H1 (cell line): ENCODE results near the gene SMPD2. TPM values are rescaled to one million over a fixed set of nuclear protein-coding genes. Genes with fewer than 3 reads are reported as not detected.

Source experiments
- CTCF ChIA-PET: fragments of 300-600 bp; sonication (Branson Sonifier 250); formaldehyde crosslinking; loops from one replicate; lab custom pipeline; 2021; ENCODE audit not compliant: partially characterized antibody; lab: Charles Lee
- POLR2A ChIA-PET: fragments of 300-600 bp; sonication (Branson Sonifier 250); formaldehyde crosslinking; loops from one replicate; lab custom pipeline; 2021; ENCODE audit warnings: inconsistent platforms; ENCODE audit not compliant: partially characterized antibody; lab: Charles Lee
- DNase-seq, 2 experiments: peaks; one replicate each; pipeline versions ENCODE4 v3.0.0 to v3.0.0-alpha.2; 2010 to 2022; ENCODE audit warnings: low spot score in 2 of 2, low read depth in 1 of 2, mixed read lengths in 1 of 2
- FAIRE-seq: peaks from 2 replicates; lab custom pipeline; 2011; peaks lifted over from hg19 to GRCh38; lab: Jason Lieb, UNC
- H2AFZ ChIP-seq: 2 replicates; pipeline ENCODE4 v1.8.1; 2012; ENCODE audit warnings: low read length, inconsistent platforms
- H2AK5ac ChIP-seq: 2 replicates; pipeline ENCODE4 v1.6.1; 2013; ENCODE audit warnings: low read depth, low read length
- H2BK120ac ChIP-seq: replicated peaks from 2 replicates; pipeline ENCODE3; 2013; ENCODE audit warnings: low read depth, low read length, inconsistent platforms
- H2BK12ac ChIP-seq: 2 replicates; pipeline ENCODE4 v1.6.1; 2013; ENCODE audit warnings: low read depth, low read length
- H2BK15ac ChIP-seq: 2 replicates; pipeline ENCODE4 v1.6.1; 2013; ENCODE audit warnings: low read length
- H2BK20ac ChIP-seq: 2 replicates; pipeline ENCODE4 v1.6.1; 2013; ENCODE audit warnings: low read length
- H2BK5ac ChIP-seq: 2 replicates; pipeline ENCODE4 v1.6.1; 2013; ENCODE audit warnings: low read depth, low read length
- H3K14ac ChIP-seq: 2 replicates; pipeline ENCODE4 v1.6.1; 2013; ENCODE audit warnings: inconsistent platforms; ENCODE audit not compliant: insufficient read length
- H3K18ac ChIP-seq: 2 replicates; pipeline ENCODE4 v1.6.1; 2013; ENCODE audit warnings: low read length; ENCODE audit errors: extremely low read depth
- H3K23ac ChIP-seq: 2 replicates; pipeline ENCODE4 v1.6.1; 2013; ENCODE audit warnings: inconsistent platforms; ENCODE audit not compliant: insufficient read length
- H3K23me2 ChIP-seq: 2 replicates; pipeline ENCODE4 v1.6.1; 2013; ENCODE audit warnings: low read depth, low read length
- H3K27ac ChIP-seq: 2 replicates; pipeline ENCODE4 v1.6.1; 2011; ENCODE audit warnings: low read depth, low read length, inconsistent platforms
- H3K27me3 ChIP-seq, 4 experiments: replicated peaks in 1 of 4; 1 replicate in 1 of 4; 2 replicates in 3 of 4; pipeline versions ENCODE4 v1.6.1 to v1.8.1; 2011 to 2013; ENCODE audit warnings: low read length in 3 of 4, mild to moderate bottlenecking in 3 of 4, inconsistent platforms in 2 of 4, mixed read lengths in 2 of 4, moderate library complexity in 1 of 4; ENCODE audit not compliant: control insufficient read depth in 3 of 4, insufficient read depth in 3 of 4; ENCODE audit errors: extremely low read depth in 1 of 4
- H3K36me3 ChIP-seq, 4 experiments: 2 replicates each; pipeline versions ENCODE4 v1.6.1 to v1.8.1; 2011 to 2013; ENCODE audit warnings: mild to moderate bottlenecking in 4 of 4, low read length in 3 of 4, moderate library complexity in 2 of 4, control low read depth in 1 of 4, inconsistent platforms in 1 of 4; ENCODE audit not compliant: insufficient read depth in 4 of 4, control insufficient read depth in 2 of 4
- H3K4ac ChIP-seq: replicated peaks from 2 replicates; pipeline ENCODE3; 2013; ENCODE audit warnings: low read length, low read depth, mixed read lengths, inconsistent platforms; ENCODE audit not compliant: insufficient read length
- H3K4me1 ChIP-seq, 4 experiments: replicated peaks in 1 of 4; 1 replicate in 1 of 4; 2 replicates in 3 of 4; pipeline versions ENCODE4 v1.6.1 to v1.8.1; 2011 to 2013; ENCODE audit warnings: low read length in 3 of 4, inconsistent platforms in 2 of 4, mixed read lengths in 1 of 4; ENCODE audit not compliant: insufficient read depth in 4 of 4, control insufficient read depth in 3 of 4
- H3K4me2 ChIP-seq, 2 experiments: 2 replicates each; pipeline versions ENCODE4 v1.6.1 to v1.8.1; 2011 to 2013; ENCODE audit warnings: low read depth in 2 of 2, low read length in 2 of 2, control low read depth in 1 of 2, inconsistent platforms in 1 of 2, mild to moderate bottlenecking in 1 of 2; ENCODE audit not compliant: insufficient read depth in 1 of 2
- H3K4me3 ChIP-seq, 4 experiments: fragments of 200-600, 300-600 bp in 1 of 4; sonication (generic), shearing (Covaris generic), sonication (Bioruptor Twin) in 1 of 4; 2 replicates each; pipeline versions ENCODE4 v1.5.1 to v1.8.1; 2011 to 2016; ENCODE audit warnings: low read length in 4 of 4, low read depth in 3 of 4, control low read depth in 2 of 4, inconsistent platforms in 2 of 4, mild to moderate bottlenecking in 2 of 4, mixed read lengths in 1 of 4, moderate library complexity in 1 of 4; ENCODE audit not compliant: insufficient read depth in 2 of 4; ENCODE audit errors: extremely low read depth in 1 of 4
- H3K56ac ChIP-seq: replicated peaks from 2 replicates; pipeline ENCODE3; 2013; ENCODE audit warnings: low read depth, mild to moderate bottlenecking, mixed read lengths, low read length, inconsistent platforms; ENCODE audit not compliant: insufficient read length
- H3K79me1 ChIP-seq: 2 replicates; pipeline ENCODE4 v1.6.1; 2013; ENCODE audit warnings: low read depth, low read length, control low read depth
- H3K79me2 ChIP-seq, 2 experiments: 2 replicates each; pipeline versions ENCODE4 v1.6.1 to v1.8.1; 2012 to 2013; ENCODE audit warnings: low read length in 2 of 2, mild to moderate bottlenecking in 2 of 2, inconsistent platforms in 1 of 2; ENCODE audit not compliant: insufficient read depth in 2 of 2, control insufficient read depth in 1 of 2
- H3K9ac ChIP-seq, 4 experiments: replicated peaks in 1 of 4; 1 replicate in 1 of 4; 2 replicates in 3 of 4; pipeline versions ENCODE4 v1.6.1 to v1.8.1; 2011 to 2013; ENCODE audit warnings: low read depth in 3 of 4, low read length in 3 of 4, control low read depth in 2 of 4, mild to moderate bottlenecking in 2 of 4, moderate library complexity in 2 of 4, inconsistent platforms in 1 of 4; ENCODE audit errors: extremely low read depth in 1 of 4
- H3K9me3 ChIP-seq, 2 experiments: 2 replicates each; pipeline versions ENCODE4 v1.6.1 to v1.8.1; 2012 to 2013; ENCODE audit warnings: mild to moderate bottlenecking in 2 of 2, moderate library complexity in 2 of 2, control low read depth in 1 of 2, inconsistent platforms in 1 of 2, low read depth in 1 of 2, low read length in 1 of 2, mixed read lengths in 1 of 2; ENCODE audit not compliant: insufficient read depth in 2 of 2
- H4K20me1 ChIP-seq, 2 experiments: replicated peaks in 1 of 2; 2 replicates each; pipeline versions ENCODE3 to v1.8.1; 2011 to 2013; ENCODE audit warnings: inconsistent platforms in 2 of 2, low read length in 2 of 2, mild to moderate bottlenecking in 1 of 2; ENCODE audit not compliant: insufficient read depth in 2 of 2, control insufficient read depth in 1 of 2
- H4K5ac ChIP-seq: 2 replicates; pipeline ENCODE4 v1.6.1; 2013; ENCODE audit warnings: low read length, low read depth, mixed read lengths, inconsistent platforms; ENCODE audit not compliant: insufficient read length
- H4K8ac ChIP-seq: 2 replicates; pipeline ENCODE4 v1.8.0; 2013; ENCODE audit warnings: mild to moderate bottlenecking, moderate library complexity, low read length, inconsistent platforms; ENCODE audit not compliant: insufficient read depth; ENCODE audit errors: extremely low read depth
- H4K91ac ChIP-seq: replicated peaks from 2 replicates; pipeline ENCODE3; 2013; ENCODE audit warnings: low read length, mixed read lengths, inconsistent platforms; ENCODE audit not compliant: insufficient read length
- TCF12 ChIP-seq: IDR thresholded peaks from 2 replicates; pipeline ENCODE4 v1.6.1; 2011; ENCODE audit warnings: low read depth, mild to moderate bottlenecking, low read length
- WGBS, 2 experiments: shearing (Covaris generic) in 1 of 2; methylation state at CpG; one replicate each; pipeline versions ENCODE4 v1.1.6 to v1.1.7; 2013 to 2015; ENCODE audit warnings: low lambda C conversion rate in 2 of 2, mixed read lengths in 2 of 2, inconsistent platforms in 1 of 2, low coverage in 1 of 2, missing lambda C conversion rate in 1 of 2; ENCODE audit not compliant: insufficient replicate concordance in 2 of 2, insufficient coverage in 1 of 2, insufficient read length in 1 of 2; ENCODE audit errors: extremely low coverage in 1 of 2, missing lambda C conversion rate in 1 of 2; 5-methylcytosine and 5-hydroxymethylcytosine counted together
- polyA plus RNA-seq, 7 experiments: library from polyadenylated mRNA; depleted of rRNA in 3 of 7; stranded (reverse) in 5 of 7; unstranded in 2 of 7; fragments of >200 nt in 5 of 7; fragments of 200-250 nt in 2 of 7; gene quantifications; 1 replicate in 5 of 7; 2 replicates in 1 of 7; 4 replicates in 1 of 7; pipeline versions ENCODE4 v1.2.1 to v1.2.3, GENCODE V29; 2011 to 2013; ENCODE audit warnings: missing spikeins in 2 of 7, mixed read lengths in 2 of 7
- total RNA-seq: library from RNA; stranded (reverse); fragmentation: NEBNext Ultra II Directional; extraction: Animal tissue kit (Norgen Biotek cat#: 25700); gene quantifications from 2 replicates; pipeline ENCODE4 v1.2.1, GENCODE V29; 2021

Gene SMPD2
- total and polyA plus RNA-seq, 2 of the 8 experiments (the other 6 are each of a cell fraction or from before 2014, with no cell fraction given): 11.5 to 17.2 TPM

- Histone ChIP-seq H2BK12ac (no peak overlapping the region), H3K9ac (no peak overlapping the region), H2AFZ (no peak overlapping the region), H3K9me3 (peaks cover 0 to 5% of the 10 kb centered on the region in 2 experiments; a peak in 1 of 4 replicates), H2AK5ac (no peak overlapping the region), H3K23me2 (peaks cover 8% of the 10 kb centered on the region), H3K56ac (no peak overlapping the region), H2BK5ac (no peak overlapping the region), H3K4me2 (no peak overlapping the region), H3K4me1 (peaks cover 4 to 16% (median 11%) of the 10 kb centered on the region in 4 experiments; a peak in 6 of 7 replicates), H3K79me2 (peaks cover 0 to 10% of the 10 kb centered on the region in 2 experiments; a peak in 2 of 4 replicates), H3K23ac (no peak overlapping the region), H3K4me3 (no peak overlapping the region), H4K91ac (no peak overlapping the region), H3K27me3 (no peaks in the 10 kb centered on the region), H2BK15ac (no peak overlapping the region), H3K36me3 (peaks cover 0 to 32% (median 11%) of the 10 kb centered on the region in 4 experiments; a peak in 7 of 8 replicates), H4K20me1 (peaks cover 0 to 2% of the 10 kb centered on the region in 2 experiments), H3K14ac (no peak overlapping the region), H4K5ac (no peak overlapping the region), H2BK20ac (no peak overlapping the region), H3K79me1 (no peaks in the 10 kb centered on the region; the same call in 1 of the 2 replicates), H2BK120ac (no peak overlapping the region), H4K8ac (no peak overlapping the region), H3K18ac (no peak overlapping the region), H3K27ac (no peak overlapping the region), H3K4ac (no peak overlapping the region)
- ChIA-PET CTCF (interaction anchor here (0.8 to 1.4 kb wide), 2 partner anchors 11 to 271 kb away, joined by 3 to 4 read pairs; no protein-coding TSS in a partner anchor), POLR2A (interaction anchor here (0.6 to 2.3 kb wide), 4 partner anchors 11 to 45 kb away, joined by 3 to 11 read pairs (median 5); no protein-coding TSS in a partner anchor)
- FAIRE-seq: no peak
- DNase-seq: no peak
- TF ChIP-seq TCF12: no peak
- 88% methylated on average over 5 of the region's 5 CpGs; no CpG with 5 or more reads in 1 of the 2 experiments for WGBS, 2 experiments
Observed at GRCh38 chr6:109458774-109459531, 18.4 kb downstream of the SMPD2 start.
